DOHH2 (cell line): ENCODE measurements around the gene CXCL5.
"Not testable (repeated sequence)": the region's sequence is repeated elsewhere in the genome, so short reads cannot be mapped to it uniquely, and the experiment has no call there.

Experiments
- EZH2phosphoT487 ChIP-seq: fragments of 200-600 bp; sonication (generic); IDR thresholded peaks from 2 replicates; pipeline ENCODE4 v1.6.1; 2017; ENCODE audit warnings: borderline replicate concordance, mild to moderate bottlenecking, antibody characterized with exemption, low read length, moderate library complexity, mixed read lengths
- TF ChIP-seq, protein P1 (sequence below): fragments of 200-600 bp; sonication (generic); IDR thresholded peaks from one replicate; pipeline ENCODE4 v1.5.1; 2014; ENCODE audit warnings: antibody characterized with exemption, mild to moderate bottlenecking, low read depth, low read length; ENCODE audit not compliant: poor library complexity, severe bottlenecking

DNA sequence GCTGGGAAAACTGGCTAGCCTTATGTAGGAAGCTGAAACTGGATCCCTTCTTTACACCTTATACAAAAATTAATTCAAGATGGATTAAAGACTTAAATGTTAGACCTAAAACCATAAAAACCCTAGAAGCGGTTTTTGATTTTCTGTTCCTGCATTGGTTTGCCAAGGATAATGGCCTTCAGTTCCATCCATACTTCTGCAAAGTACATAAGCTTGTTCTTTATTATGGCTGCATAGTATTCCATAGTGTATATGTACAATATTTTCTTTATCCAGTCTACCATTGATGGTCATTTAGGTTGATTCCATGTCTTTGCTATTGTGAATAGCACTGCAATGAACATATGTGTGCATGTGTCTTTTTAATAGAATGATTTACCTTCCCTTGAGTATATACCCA is 39.4 kb downstream of the CXCL5 start:
- TF ChIP-seq, protein P1, sequence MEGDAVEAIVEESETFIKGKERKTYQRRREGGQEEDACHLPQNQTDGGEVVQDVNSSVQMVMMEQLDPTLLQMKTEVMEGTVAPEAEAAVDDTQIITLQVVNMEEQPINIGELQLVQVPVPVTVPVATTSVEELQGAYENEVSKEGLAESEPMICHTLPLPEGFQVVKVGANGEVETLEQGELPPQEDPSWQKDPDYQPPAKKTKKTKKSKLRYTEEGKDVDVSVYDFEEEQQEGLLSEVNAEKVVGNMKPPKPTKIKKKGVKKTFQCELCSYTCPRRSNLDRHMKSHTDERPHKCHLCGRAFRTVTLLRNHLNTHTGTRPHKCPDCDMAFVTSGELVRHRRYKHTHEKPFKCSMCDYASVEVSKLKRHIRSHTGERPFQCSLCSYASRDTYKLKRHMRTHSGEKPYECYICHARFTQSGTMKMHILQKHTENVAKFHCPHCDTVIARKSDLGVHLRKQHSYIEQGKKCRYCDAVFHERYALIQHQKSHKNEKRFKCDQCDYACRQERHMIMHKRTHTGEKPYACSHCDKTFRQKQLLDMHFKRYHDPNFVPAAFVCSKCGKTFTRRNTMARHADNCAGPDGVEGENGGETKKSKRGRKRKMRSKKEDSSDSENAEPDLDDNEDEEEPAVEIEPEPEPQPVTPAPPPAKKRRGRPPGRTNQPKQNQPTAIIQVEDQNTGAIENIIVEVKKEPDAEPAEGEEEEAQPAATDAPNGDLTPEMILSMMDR = not testable (repeated sequence)
- TF ChIP-seq EZH2phosphoT487 = not testable (repeated sequence)
